Activated CD8-positive, alpha-beta memory T cell treated with anti-CD3 and anti-CD28 coated beads, Interleukin-2, amount 50 U/mL, for 4 hours (primary cell): Measurements from ENCODE around the gene SUPT3H.
A peak's percentile ranks its signal among the peaks of the same experiment; 100 is the strongest.

Experiments
- DNase-seq: peaks from one replicate; pipeline ENCODE4 v3.0.0-alpha.2; 2020

SUPT3H gene

GRCh38 chr6:44976677-44977641, 400.8 kb downstream of the SUPT3H start:
- no peak for DNase-seq

GRCh38 chr6:44974511-44974910, 403.2 kb downstream of the SUPT3H start:
- DNase-seq = no peak

GRCh38 chr6:44972709-44973108, 405.0 kb downstream of the SUPT3H start:
- no peak for DNase-seq

GRCh38 chr6:44969446-44970185, 408.1 kb downstream of the SUPT3H start:
- DNase-seq = no peak

GRCh38 chr6:44967481-44967880, 410.3 kb downstream of the SUPT3H start:
- no peak for DNase-seq

GRCh38 chr6:44966449-44967092, 411.2 kb downstream of the SUPT3H start:
- DNase-seq = no peak

- DNase-seq = no peak
These were observed 412.0 kb downstream of the SUPT3H start for GRCh38 chr6:44965708-44966107.

- no peak for DNase-seq
These were observed 416.8 kb downstream of the SUPT3H start for GRCh38 chr6:44960898-44961297.

GRCh38 chr6:44959651-44960050, 418.1 kb downstream of the SUPT3H start:
- no peak for DNase-seq

GRCh38 chr6:44957156-44957555, 420.6 kb downstream of the SUPT3H start:
- no peak for DNase-seq

- DNase-seq = no peak
These were observed 421.3 kb downstream of the SUPT3H start for GRCh38 chr6:44956396-44956795.

GRCh38 chr6:44955145-44955544, 422.6 kb downstream of the SUPT3H start:
- DNase-seq = no peak

- no peak for DNase-seq
These were observed 423.5 kb downstream of the SUPT3H start for GRCh38 chr6:44954281-44954680.

- no peak for DNase-seq
These were observed 426.4 kb downstream of the SUPT3H start for GRCh38 chr6:44951253-44951747.

- no peak for DNase-seq
These were observed 428.0 kb downstream of the SUPT3H start for GRCh38 chr6:44949596-44950201.

GRCh38 chr6:44943541-44943940, 434.2 kb downstream of the SUPT3H start:
- no peak for DNase-seq

- DNase-seq = no peak
These were observed 434.9 kb downstream of the SUPT3H start for GRCh38 chr6:44942798-44943197.

GRCh38 chr6:44942201-44942600, 435.5 kb downstream of the SUPT3H start:
- no peak for DNase-seq

GRCh38 chr6:44940367-44940766, 437.4 kb downstream of the SUPT3H start:
- DNase-seq = no peak

- DNase-seq = no peak
These were observed 441.9 kb downstream of the SUPT3H start for GRCh38 chr6:44935693-44936300.

- no peak for DNase-seq
These were observed 444.6 kb downstream of the SUPT3H start for GRCh38 chr6:44933108-44933507.

- DNase-seq = peak; percentile 36
These were observed 445.1 kb downstream of the SUPT3H start for GRCh38 chr6:44932651-44933091.
